PC-9 (cell line): ENCODE data around the gene RNF31. TPM values are rescaled to one million over a fixed set of nuclear protein-coding genes. Genes with fewer than 3 reads are reported as not detected.
A peak's percentile ranks its signal among the peaks of the same experiment; 100 is the strongest.

Source experiments
- BruUV-seq: library from RNA; stranded (reverse); fragments of 400-500 nt; replicated peaks from 2 replicates; lab custom pipeline; 2021; lab: Mats Ljungman, UMichigan
- CTCF ChIA-PET: fragments of 300-600 bp; sonication (Branson Sonifier 250); formaldehyde crosslinking; loops from one replicate; lab custom pipeline; 2022; ENCODE audit warnings: antibody characterized with exemption; lab: Charles Lee
- POLR2A ChIA-PET: fragments of 300-600 bp; sonication (Branson Sonifier 250); formaldehyde crosslinking; loops from one replicate; lab custom pipeline; 2022; ENCODE audit warnings: antibody characterized with exemption; ENCODE audit not compliant: unreplicated experiment; lab: Charles Lee
- DNase-seq, 2 experiments: peaks; one replicate each; pipeline versions ENCODE4 v3.0.0 to v3.0.0-alpha.2; 2015 to 2022; ENCODE audit warnings: mixed read lengths in 1 of 2
- H2AFZ ChIP-seq: fragments of 200-600 bp; sonication (generic); 2 replicates; pipeline ENCODE4 v1.8.1; 2017; ENCODE audit warnings: antibody characterized with exemption
- H3F3A ChIP-seq: fragments of 200-600 bp; sonication (generic); 2 replicates; pipeline ENCODE4 v1.8.1; 2017; ENCODE audit warnings: antibody characterized with exemption, mild to moderate bottlenecking, low read depth; ENCODE audit not compliant: insufficient read depth
- H3K27ac ChIP-seq: fragments of 200-600 bp; sonication (generic); 2 replicates; pipeline ENCODE4 v1.6.1; 2016; ENCODE audit warnings: mixed run types
- H3K27me3 ChIP-seq: fragments of 200-600 bp; sonication (generic); 2 replicates; pipeline ENCODE4 v1.6.1; 2016; ENCODE audit warnings: low read depth, mixed run types; ENCODE audit not compliant: insufficient read depth
- H3K36me3 ChIP-seq: fragments of 200-600 bp; sonication (generic); 2 replicates; pipeline ENCODE4 v1.6.1; 2016; ENCODE audit warnings: low read depth, mixed run types
- H3K4me1 ChIP-seq: fragments of 200-600 bp; sonication (generic); replicated peaks from 2 replicates; pipeline ENCODE4 v1.6.1; 2016; ENCODE audit warnings: mixed run types; ENCODE audit not compliant: insufficient read depth
- H3K4me2 ChIP-seq: fragments of 200-600 bp; sonication (generic); 2 replicates; pipeline ENCODE4 v1.6.1; 2017; ENCODE audit warnings: mixed run types
- H3K4me3 ChIP-seq: fragments of 200-600 bp; sonication (generic); 2 replicates; pipeline ENCODE4 v1.6.1; 2016; ENCODE audit warnings: mixed run types
- H3K79me2 ChIP-seq: fragments of 200-600 bp; sonication (generic); 2 replicates; pipeline ENCODE4 v1.6.1; 2017; ENCODE audit warnings: low read depth, mixed run types
- H3K9me2 ChIP-seq: fragments of 200-600 bp; sonication (generic); 2 replicates; pipeline ENCODE4 v1.8.1; 2017; ENCODE audit warnings: mild to moderate bottlenecking; ENCODE audit not compliant: insufficient read depth
- H3K9me3 ChIP-seq: fragments of 200-600 bp; sonication (generic); 2 replicates; pipeline ENCODE4 v1.8.1; 2016; ENCODE audit warnings: low read depth; ENCODE audit not compliant: insufficient read depth
- H4K20me1 ChIP-seq: fragments of 200-600 bp; sonication (generic); 2 replicates; pipeline ENCODE4 v1.8.1; 2017; ENCODE audit not compliant: insufficient read depth
- EZH2 ChIP-seq: fragments of 200-600 bp; sonication (generic); IDR thresholded peaks from 2 replicates; pipeline ENCODE4 v1.8.0; 2017; ENCODE audit warnings: antibody characterized with exemption, low read depth
- intact Hi-C: fragments of 100-400 bp; cut with micrococcal nuclease; formaldehyde crosslinking; loops from one replicate; pipeline ENCODE4 v1.10.0; 2022; ENCODE audit not compliant: unreplicated experiment
- total RNA-seq: library from RNA; stranded (reverse); gene quantifications from 2 replicates; pipeline ENCODE4 v1.2.3, GENCODE V29; 2021
- TF ChIP-seq, protein P1 (sequence below): fragments of 200-600 bp; sonication (generic); conservative IDR thresholded peaks from 2 replicates; pipeline ENCODE4 v1.6.1; 2017; ENCODE audit warnings: mixed run types, antibody characterized with exemption, mild to moderate bottlenecking, moderate library complexity

RNF31 gene
- total RNA-seq, 1 experiment from 2014 or later = 44.6 TPM

DNA sequence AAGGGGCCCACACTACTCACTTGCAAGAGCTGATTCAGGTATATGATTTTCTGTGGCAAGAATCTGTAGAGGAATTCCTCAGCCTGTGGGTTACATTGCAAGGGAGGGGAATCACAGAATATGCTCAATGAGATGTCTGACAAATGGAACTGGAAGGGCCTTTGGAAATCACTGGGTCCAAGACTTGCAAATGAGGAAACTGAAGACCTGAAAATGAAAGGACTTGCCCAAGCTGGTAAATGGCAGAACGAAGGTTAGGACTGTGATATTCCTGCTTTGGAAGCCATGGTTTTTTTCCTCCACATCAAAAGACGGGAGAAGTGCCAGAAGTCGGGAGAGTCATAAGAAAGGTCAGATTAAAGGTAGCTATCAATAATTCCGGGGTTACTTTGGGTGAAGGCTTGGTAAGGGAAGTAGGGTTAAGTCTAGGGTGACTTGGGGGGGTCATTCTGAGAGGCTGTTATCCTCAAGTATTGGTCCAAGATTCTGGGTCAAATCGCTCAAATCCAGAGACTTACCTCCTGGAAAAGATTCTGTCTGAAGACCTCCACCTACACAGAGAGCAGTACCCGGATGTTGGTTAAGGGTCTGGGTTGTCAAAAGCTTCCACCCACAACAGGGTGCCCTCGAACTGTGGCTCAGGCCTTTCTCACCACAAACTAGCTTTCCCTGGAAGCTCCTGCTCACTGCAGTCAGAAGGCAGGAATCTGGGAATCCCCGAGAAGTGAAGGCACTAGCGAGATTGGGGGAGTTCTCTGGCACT, 1.4 kb upstream of the RNF31 start:
- POLR2A ChIA-PET = interaction anchor here (0.5 to 1.8 kb wide), 3 partner anchors 9 to 35 kb away, joined by 4 to 26 read pairs (median 5); partner anchors contain the start of genes DCAF11 and NRL
- Histone ChIP-seq H3K4me2 (peak overlapping the region; percentile 93), H4K20me1 (no peaks in the 10 kb centered on the region), H3K9me3 (no peaks in the 10 kb centered on the region), H3K4me3 (peak overlapping the region; percentile 63), H3K27me3 (no peaks in the 10 kb centered on the region), H2AFZ (peak overlapping the region; percentile 79), H3K9me2 (no peaks in the 10 kb centered on the region), H3K4me1 (peaks cover 15% of the 10 kb centered on the region), H3F3A (peaks cover 10% of the 10 kb centered on the region), H3K27ac (peak overlapping the region; percentile 29; the same call in 1 of the 2 replicates), H3K79me2 (peaks cover 37% of the 10 kb centered on the region), H3K36me3 (no peaks in the 10 kb centered on the region; the same call in 1 of the 2 replicates)
- intact Hi-C loops = loop anchor here (1.0 to 2.0 kb wide), 2 partner anchors 32 to 67 kb away; partner anchors contain the start of genes CHMP4A, DCAF11 and NRL
- TF ChIP-seq, protein P1, sequence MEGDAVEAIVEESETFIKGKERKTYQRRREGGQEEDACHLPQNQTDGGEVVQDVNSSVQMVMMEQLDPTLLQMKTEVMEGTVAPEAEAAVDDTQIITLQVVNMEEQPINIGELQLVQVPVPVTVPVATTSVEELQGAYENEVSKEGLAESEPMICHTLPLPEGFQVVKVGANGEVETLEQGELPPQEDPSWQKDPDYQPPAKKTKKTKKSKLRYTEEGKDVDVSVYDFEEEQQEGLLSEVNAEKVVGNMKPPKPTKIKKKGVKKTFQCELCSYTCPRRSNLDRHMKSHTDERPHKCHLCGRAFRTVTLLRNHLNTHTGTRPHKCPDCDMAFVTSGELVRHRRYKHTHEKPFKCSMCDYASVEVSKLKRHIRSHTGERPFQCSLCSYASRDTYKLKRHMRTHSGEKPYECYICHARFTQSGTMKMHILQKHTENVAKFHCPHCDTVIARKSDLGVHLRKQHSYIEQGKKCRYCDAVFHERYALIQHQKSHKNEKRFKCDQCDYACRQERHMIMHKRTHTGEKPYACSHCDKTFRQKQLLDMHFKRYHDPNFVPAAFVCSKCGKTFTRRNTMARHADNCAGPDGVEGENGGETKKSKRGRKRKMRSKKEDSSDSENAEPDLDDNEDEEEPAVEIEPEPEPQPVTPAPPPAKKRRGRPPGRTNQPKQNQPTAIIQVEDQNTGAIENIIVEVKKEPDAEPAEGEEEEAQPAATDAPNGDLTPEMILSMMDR = no peak
- TF ChIP-seq EZH2 = no peak
- CTCF ChIA-PET = interaction anchor here (0.6 to 1.4 kb wide), 3 partner anchors 15 to 54 kb away, joined by 3 to 4 read pairs (median 4); partner anchors contain the start of genes DCAF11, IRF9 and NRL
- no peak for DNase-seq
- TSS peak; percentile 53 for BruUV-seq

DNA sequence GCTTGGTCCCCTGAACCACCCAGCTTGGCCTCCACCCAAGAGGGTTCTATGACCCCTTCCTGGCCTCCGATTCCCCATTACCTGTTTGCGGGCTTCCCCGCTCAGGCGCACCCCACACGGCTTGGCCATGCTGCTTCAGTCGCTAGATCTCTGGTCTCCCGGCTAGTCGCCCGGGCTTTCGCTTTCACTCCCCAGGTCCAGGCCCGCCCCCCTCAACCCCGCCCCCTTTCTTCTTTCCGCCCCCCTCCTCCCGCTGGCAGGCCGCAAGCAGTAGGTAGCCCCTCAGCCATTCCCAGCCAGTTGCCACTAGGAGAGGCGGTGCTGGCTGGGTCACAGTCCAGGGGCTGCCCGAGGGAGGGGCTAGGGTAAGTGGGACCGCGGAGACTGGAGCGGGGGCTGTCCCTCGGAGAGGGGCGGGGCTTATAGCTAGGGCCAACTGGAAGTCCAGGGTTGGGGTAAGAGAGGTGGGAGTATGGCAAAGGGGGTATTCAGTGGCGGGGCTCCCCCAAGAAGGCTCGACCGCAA, 783 bp upstream of the RNF31 start, which contains the start of gene PSME2:
Gene PSME2, minus strand, starts transcription at position 158 of the 525 bp plus-strand sequence. Its CDS starts 29 bp downstream, at position 129.
- Histone ChIP-seq H3K27ac (peak within 1 kb of the TSS; percentile 29; the same call in 1 of the 2 replicates), H3K4me3 (peak within 1 kb of the TSS; percentile 63), H2AFZ (peak within 1 kb of the TSS; percentile 79), H3F3A (peaks cover 10% of the 10 kb centered on the region), H4K20me1 (no peaks in the 10 kb centered on the region), H3K27me3 (no peaks in the 10 kb centered on the region), H3K9me2 (no peaks in the 10 kb centered on the region), H3K4me2 (peak within 1 kb of the TSS; percentile 93), H3K4me1 (peaks cover 15% of the 10 kb centered on the region), H3K36me3 (no peaks in the 10 kb centered on the region; the same call in 1 of the 2 replicates), H3K79me2 (peaks cover 37% of the 10 kb centered on the region), H3K9me3 (no peaks in the 10 kb centered on the region)
- peak; percentile 90 to 95 for DNase-seq
- TF ChIP-seq EZH2 = no peak
- TF ChIP-seq, protein P1 = no peak
- intact Hi-C loops = loop anchor here (1.0 to 2.0 kb wide), 2 partner anchors 32 to 66 kb away; partner anchors contain the start of genes CHMP4A, DCAF11 and NRL
- ChIA-PET POLR2A (interaction anchor here (0.5 to 1.8 kb wide), 4 partner anchors 32 to 1026 kb away, joined by 3 to 26 read pairs (median 3); partner anchors contain the start of genes DCAF11 and NRL), CTCF (interaction anchor here (0.6 to 1.4 kb wide), 4 partner anchors 15 to 637 kb away, joined by 3 to 4 read pairs (median 4); partner anchors contain the start of genes DCAF11, IRF9 and NRL)
- BruUV-seq = no TSS peak
